Heart right ventricle (tissue), 16 donors: Measurements from ENCODE around the gene SGK2. TPM values are rescaled to one million over a fixed set of nuclear protein-coding genes. Genes with fewer than 3 reads are reported as not detected.

ENCODE experiments used
- ATAC-seq, 8 donors: fragments of 200-7000 bp; cut with Tn5 transposase; one replicate each; pipeline ENCODE4 v1.9.1; 2020; ENCODE audit warnings: mild to moderate bottlenecking in 8 of 8, moderate library complexity in 8 of 8, moderate number of reproducible peaks in 1 of 8
- DNase-seq, 2 donors: peaks; one replicate each; pipeline ENCODE4 v3.0.0-alpha.2; 2020
- H3K27ac ChIP-seq, 10 donors: fragments of 200-600 bp; sonication (generic) in 2 of 10; one replicate each; pipeline versions ENCODE4 v1.5.0 to v1.8.0; 2020 to 2022; ENCODE audit warnings: mild to moderate bottlenecking in 3 of 10
- H3K27me3 ChIP-seq, 7 donors: fragments of 200-600 bp; one replicate each; pipeline ENCODE4 v1.8.0; 2021 to 2022; ENCODE audit warnings: mild to moderate bottlenecking in 2 of 7
- H3K36me3 ChIP-seq, 9 donors: fragments of 200-600 bp; sonication (generic) in 1 of 9; one replicate each; pipeline versions ENCODE4 v1.5.0 to v1.8.0; 2020 to 2022; ENCODE audit warnings: mild to moderate bottlenecking in 2 of 9
- H3K4me1 ChIP-seq, 9 donors: fragments of 200-600 bp; sonication (generic) in 1 of 9; one replicate each; pipeline versions ENCODE4 v1.5.0 to v1.8.0; 2020 to 2022; ENCODE audit warnings: mild to moderate bottlenecking in 4 of 9
- H3K4me3 ChIP-seq, 10 donors: fragments of 200-600 bp; sonication (generic) in 2 of 10; one replicate each; pipeline versions ENCODE4 v1.5.0 to v1.8.0; 2020 to 2022; ENCODE audit warnings: mild to moderate bottlenecking in 7 of 10, moderate library complexity in 2 of 10
- H3K9me3 ChIP-seq, 11 donors: fragments of 200-600 bp in 10 of 11; sonication (generic) in 2 of 11; one replicate each; pipeline versions ENCODE4 v1.5.0 to v1.8.0; 2013 to 2022; ENCODE audit warnings: mild to moderate bottlenecking in 2 of 11, control low read depth in 1 of 11, moderate library complexity in 1 of 11
- WGBS, 2 donors: extraction: QIAGEN DNeasy Blood & Tissue Kit; methylation state at CpG; one replicate each; pipeline ENCODE4 v1.1.7; 2013; ENCODE audit warnings: inconsistent platforms in 1 of 2; 5-methylcytosine and 5-hydroxymethylcytosine counted together
- intact Hi-C, 10 donors: fragments of 100-400 bp; cut with DNase I; formaldehyde crosslinking; loops; one replicate each; pipeline versions ENCODE4 v1.11.1 to v1.14.2; 2022
- polyA plus RNA-seq, 2 donors: library from polyadenylated mRNA; stranded (reverse); fragments of 200-250 nt; gene quantifications; one replicate each; pipeline ENCODE4 v1.2.3, GENCODE V29; 2013
- total RNA-seq, 10 donors: library from RNA; stranded (reverse); fragmentation: NEBNext Ultra II Directional in 3 of 10; extraction: Animal tissue kit (Norgen Biotek cat#: 25700) in 3 of 10; gene quantifications; one replicate each; pipeline versions ENCODE4 v1.2.1 to v1.2.4, GENCODE V29; 2021 to 2023
- TF ChIP-seq, protein P1 (sequence below), 9 donors: fragments of 200-600 bp; sonication (generic) in 2 of 9; IDR thresholded peaks; one replicate each; pipeline versions ENCODE4 v1.5.0 to v1.8.0; 2021 to 2022; ENCODE audit warnings: antibody characterized with exemption in 9 of 9, mild to moderate bottlenecking in 5 of 9, moderate library complexity in 1 of 9
- donor health status: Arrhythmogenic right ventricular cardiomyopathy.
- donor health status: ischemic (EF 13 %, LVEDD 7.1; RV severe dilation, severe dysfunction).
- donor health status: healthy with polysubstance abuse.
- donor health status: DM: no; HTN: yes; CAD: no.
- donor health status: DM: no; HTN: no; CAD: no.
- donor health status: ischemic (EF 25% LVEDD 6.9; RV normal size, moderate dysfunction).
- donor health status: ischemic (EF 25% LVEDD 5.7; RV mildly dilated, moderate dysfunction).
- donor health status: healthy.
- donor health status: DM: yes; HTN: yes; CAD: no.
- donor health status: Ischemic cardiomyopathy.
- donor health status: ischemic (EF 35%, LVEDD 5.7; RV mildly dilated, moderate dysfunction).
- donor health status: nonischemic (EF 11% LVEDD 7.7; RV severe dilation, severe dysfunction).
- donor health status: DM: yes; HTN: yes; CAD: no.
- donor health status: PGD.
- donor health status: ischemic (EF 29% LVEDD 5.4; RV normal size, mild dysfunction).
- donor health status: nonischemic (EF 23%, LVEDD 6.1; RV moderate dilation, normal function).

The SGK2 gene
- total and polyA plus RNA-seq, 12 donors, result 0.09 to 3.1 (median 0.45) TPM; not detected in 3

DNA sequence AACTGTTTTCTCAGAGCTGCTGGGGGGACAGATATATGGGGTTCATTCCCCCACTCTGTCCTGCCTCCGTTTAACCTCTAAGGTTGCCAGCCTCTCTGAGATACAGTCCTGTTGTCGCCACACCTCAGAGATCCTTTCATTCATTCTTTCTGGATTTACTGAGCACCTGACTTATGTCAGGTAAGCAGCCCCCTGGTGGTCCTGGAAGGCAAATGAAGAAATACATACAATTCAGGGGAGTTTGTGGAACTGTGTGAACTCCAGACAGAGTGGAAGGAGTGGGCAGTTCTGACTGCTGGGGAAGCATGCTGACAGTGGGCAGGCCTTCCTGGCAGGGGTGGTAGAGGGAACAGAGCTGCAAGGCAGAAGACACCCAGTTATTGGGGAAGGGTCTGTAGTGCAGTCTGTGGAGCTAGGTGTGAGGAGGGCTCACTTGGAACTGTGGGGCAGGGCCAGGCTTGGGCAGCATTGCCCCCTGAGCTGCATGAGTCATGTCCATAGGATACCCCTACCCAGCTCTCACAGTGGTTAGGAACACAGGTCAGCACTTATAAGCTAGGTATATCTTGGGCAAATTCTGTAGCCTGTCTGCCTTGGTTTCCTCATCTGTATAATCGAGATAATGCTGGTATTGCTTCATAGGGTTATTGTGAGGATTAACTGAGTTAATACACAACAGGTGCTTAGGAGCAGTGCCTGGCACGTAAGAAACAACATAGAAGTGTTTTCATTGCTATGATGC, 12.8 kb upstream of the SGK2 start:
- Histone ChIP-seq H3K27ac (no peak overlapping the region), H3K27me3 (no peaks in the 10 kb centered on the region), H3K9me3 (peaks cover 0 to 11% (median 0%) of the 10 kb centered on the region in 11 donors), H3K4me3 (no peak overlapping the region), H3K36me3 (peaks cover 0 to 12% (median 0%) of the 10 kb centered on the region in 9 donors), H3K4me1 (no peaks in the 10 kb centered on the region)
- TF ChIP-seq, protein P1, sequence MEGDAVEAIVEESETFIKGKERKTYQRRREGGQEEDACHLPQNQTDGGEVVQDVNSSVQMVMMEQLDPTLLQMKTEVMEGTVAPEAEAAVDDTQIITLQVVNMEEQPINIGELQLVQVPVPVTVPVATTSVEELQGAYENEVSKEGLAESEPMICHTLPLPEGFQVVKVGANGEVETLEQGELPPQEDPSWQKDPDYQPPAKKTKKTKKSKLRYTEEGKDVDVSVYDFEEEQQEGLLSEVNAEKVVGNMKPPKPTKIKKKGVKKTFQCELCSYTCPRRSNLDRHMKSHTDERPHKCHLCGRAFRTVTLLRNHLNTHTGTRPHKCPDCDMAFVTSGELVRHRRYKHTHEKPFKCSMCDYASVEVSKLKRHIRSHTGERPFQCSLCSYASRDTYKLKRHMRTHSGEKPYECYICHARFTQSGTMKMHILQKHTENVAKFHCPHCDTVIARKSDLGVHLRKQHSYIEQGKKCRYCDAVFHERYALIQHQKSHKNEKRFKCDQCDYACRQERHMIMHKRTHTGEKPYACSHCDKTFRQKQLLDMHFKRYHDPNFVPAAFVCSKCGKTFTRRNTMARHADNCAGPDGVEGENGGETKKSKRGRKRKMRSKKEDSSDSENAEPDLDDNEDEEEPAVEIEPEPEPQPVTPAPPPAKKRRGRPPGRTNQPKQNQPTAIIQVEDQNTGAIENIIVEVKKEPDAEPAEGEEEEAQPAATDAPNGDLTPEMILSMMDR (IDR thresholded peaks at IDR 0.05), result no peak
- DNase-seq (no peak), ATAC-seq (no peak)
- intact Hi-C loops, result loop anchor here in 1 of 10 donors (10.0 kb wide), 1 partner anchor 539 kb away; no protein-coding TSS in a partner anchor
- WGBS, 2 donors, result 90 to 93% methylated on average over 4 of the region's 4 CpGs

DNA sequence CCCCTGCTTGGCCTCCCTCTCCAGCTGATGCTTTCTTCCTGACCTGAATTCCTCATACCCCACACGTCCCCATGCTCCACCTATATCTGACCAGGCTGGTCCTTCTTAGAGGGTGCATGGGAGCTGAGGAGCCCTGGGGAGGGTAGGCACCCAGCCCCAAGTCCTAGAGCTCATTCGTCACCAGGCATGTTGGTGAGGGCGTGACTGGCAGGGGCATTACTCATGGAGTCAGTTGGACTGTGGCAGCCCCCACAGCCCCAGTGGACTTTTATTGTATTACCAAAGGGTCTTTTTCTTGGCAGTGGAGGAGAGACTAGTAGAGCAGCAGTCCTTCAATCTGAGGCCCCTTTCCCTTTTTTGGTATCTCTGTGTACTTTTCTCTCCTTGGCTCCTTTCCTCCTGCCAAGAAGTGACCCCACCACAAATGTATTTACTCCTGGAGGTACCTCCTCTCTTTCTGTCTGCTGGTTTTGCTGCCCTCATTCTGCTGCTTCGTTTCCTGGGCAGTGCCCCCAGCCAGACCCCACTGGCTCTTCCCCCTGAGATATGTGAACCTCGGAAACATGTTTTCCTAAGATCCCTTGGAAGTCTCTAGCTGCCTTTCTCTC, 10.4 kb upstream of the SGK2 start:
- H3K36me3 ChIP-seq, result peaks cover 0 to 2% (median 0%) of the 10 kb centered on the region in 9 donors
- H3K9me3 ChIP-seq, result peaks cover 0 to 11% (median 0%) of the 10 kb centered on the region in 11 donors
- no peaks in the 10 kb centered on the region for H3K27me3 ChIP-seq
- ATAC-seq (no peak), DNase-seq (no peak)
- intact Hi-C loops, result loop anchor here in 1 of 10 donors (10.0 kb wide), 1 partner anchor 536 kb away; no protein-coding TSS in a partner anchor
- WGBS, 2 donors, result 65 to 75% methylated on average over 5 of the region's 5 CpGs
- TF ChIP-seq, protein P1 (IDR thresholded peaks at IDR 0.05), result no peak
- H3K4me1 ChIP-seq, result no peaks in the 10 kb centered on the region
- H3K4me3 ChIP-seq, result no peak overlapping the region
- no peak overlapping the region for H3K27ac ChIP-seq

DNA sequence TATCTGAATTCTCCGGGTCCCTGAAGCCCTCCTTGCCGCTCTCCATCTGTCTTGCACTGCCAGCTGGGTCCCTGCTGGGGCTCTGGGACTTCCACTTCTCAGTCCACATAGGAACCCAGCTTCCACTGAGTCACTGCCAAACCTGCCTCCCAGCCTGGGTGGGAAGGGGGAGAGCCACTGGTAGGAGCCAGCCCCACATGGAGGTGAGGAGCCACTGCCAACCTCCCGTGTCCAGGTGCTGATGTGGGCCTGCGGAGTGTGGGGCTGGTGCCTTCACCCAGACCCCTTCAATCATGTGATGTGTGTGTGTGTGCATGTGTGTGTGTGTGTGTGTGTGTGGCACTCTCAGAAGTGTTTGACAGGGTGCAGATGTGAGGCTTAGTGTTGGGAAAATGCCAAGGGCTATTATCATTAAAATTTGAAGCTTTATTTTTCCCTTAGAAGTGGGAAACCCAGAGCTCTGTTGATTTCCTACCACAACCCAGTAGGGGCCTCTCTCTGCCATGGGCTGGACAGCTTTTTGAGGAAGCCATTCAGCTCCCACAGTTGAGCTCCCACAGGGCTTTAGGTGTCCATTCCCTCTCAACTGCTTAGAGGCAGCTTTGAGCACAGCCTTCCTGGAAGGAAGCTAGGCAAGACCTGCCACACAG, 9.3 kb upstream of the SGK2 start:
- H3K4me3 ChIP-seq, result no peak overlapping the region
- no peak overlapping the region for H3K27ac ChIP-seq
- no peaks in the 10 kb centered on the region for H3K4me1 ChIP-seq
- H3K27me3 ChIP-seq, result no peaks in the 10 kb centered on the region
- ATAC-seq, result no peak
- 83 to 91% methylated on average over 4 of the region's 4 CpGs for WGBS, 2 donors
- no peak for DNase-seq
- H3K36me3 ChIP-seq, result no peaks in the 10 kb centered on the region
- peaks cover 0 to 11% (median 0%) of the 10 kb centered on the region in 11 donors for H3K9me3 ChIP-seq
- intact Hi-C loops, result loop anchor here in 1 of 10 donors (10.0 kb wide), 1 partner anchor 535 kb away; no protein-coding TSS in a partner anchor
- TF ChIP-seq, protein P1 (IDR thresholded peaks at IDR 0.05), result no peak

DNA sequence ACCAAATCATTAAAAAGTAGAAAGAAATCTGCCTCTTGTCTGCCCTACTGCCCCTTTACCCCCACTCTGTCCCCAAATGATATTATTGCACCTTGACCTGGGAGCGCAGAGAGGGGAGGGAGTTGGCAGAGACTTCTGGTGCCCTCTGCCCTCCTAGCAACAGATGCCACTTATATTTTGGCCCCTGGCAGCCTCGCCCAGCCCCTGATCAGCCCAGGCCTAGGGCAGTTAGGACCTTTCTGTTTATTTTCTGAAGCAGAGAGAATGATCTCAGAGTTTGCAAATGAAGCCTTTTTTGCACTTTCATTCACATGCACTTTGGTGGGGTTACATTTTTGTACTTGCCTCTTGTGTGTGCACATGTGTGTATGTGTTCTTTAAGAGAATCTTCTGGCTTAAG, 8.4 kb upstream of the SGK2 start:
- TF ChIP-seq, protein P1 (IDR thresholded peaks at IDR 0.05), result no peak
- DNase-seq (no peak), ATAC-seq (no peak)
- intact Hi-C loops, result no loop called here
- H3K9me3 ChIP-seq, result peaks cover 0 to 11% (median 0%) of the 10 kb centered on the region in 11 donors
- WGBS, 2 donors, result 86 to 93% methylated on average over 2 of the region's 2 CpGs
- no peaks in the 10 kb centered on the region for H3K36me3 ChIP-seq
- no peak overlapping the region for H3K4me3 ChIP-seq
- H3K4me1 ChIP-seq, result no peaks in the 10 kb centered on the region
- no peak overlapping the region for H3K27ac ChIP-seq
- no peaks in the 10 kb centered on the region for H3K27me3 ChIP-seq
